K562 (cell line): ENCODE results near the gene FAM180B. TPM values are rescaled to one million over a fixed set of nuclear protein-coding genes. Genes with fewer than 3 reads are reported as not detected.

Experiments used
- EZH2 ChIP-seq: IDR thresholded peaks from 2 replicates; pipeline ENCODE4 v1.6.1; 2012; ENCODE audit warnings: low read depth, mild to moderate bottlenecking, inconsistent platforms, low read length, borderline replicate concordance
- ILK ChIP-seq: fragments of 450-650 bp; IDR thresholded peaks from 2 replicates; pipeline ENCODE4 v1.6.1; 2016; ENCODE audit warnings: missing genetic modification characterization, low read depth, mild to moderate bottlenecking, missing compliant biosample characterization, moderate library complexity, borderline replicate concordance
- KLF6 ChIP-seq: fragments of 250-450 bp; sonication (Bioruptor Pico); IDR thresholded peaks from 2 replicates; pipeline ENCODE4 v1.4.0; 2020; ENCODE audit warnings: mild to moderate bottlenecking, moderate library complexity, borderline replicate concordance
- MAFG ChIP-seq: fragments of 450-650 bp; conservative IDR thresholded peaks from 2 replicates; pipeline ENCODE4 v1.6.1; 2016; ENCODE audit warnings: missing genetic modification characterization, missing compliant biosample characterization
- MCM5 ChIP-seq: fragments of 450-650 bp; IDR thresholded peaks from 2 replicates; pipeline ENCODE4 v1.6.1; 2016; ENCODE audit warnings: low read depth
- MEIS2 ChIP-seq: fragments of 450-650 bp; IDR thresholded peaks from 2 replicates; pipeline ENCODE4 v1.6.1; 2014; ENCODE audit warnings: mild to moderate bottlenecking; ENCODE audit not compliant: partially characterized antibody
- MIER1 ChIP-seq: fragments of 450-650 bp; IDR thresholded peaks from 2 replicates; pipeline ENCODE4 v1.6.1; 2016; ENCODE audit warnings: antibody characterized with exemption, mild to moderate bottlenecking, low read depth
- POLR3A ChIP-seq: IDR thresholded peaks from 2 replicates; pipeline ENCODE4 v1.6.1; 2011; ENCODE audit warnings: borderline replicate concordance, mild to moderate bottlenecking, moderate library complexity; ENCODE audit not compliant: insufficient read length, insufficient read depth; ENCODE audit errors: extremely low read depth
- PREB ChIP-seq: sonication (generic); formaldehyde crosslinking; IDR thresholded peaks from 2 replicates; pipeline ENCODE4 v1.8.1; 2023; ENCODE audit warnings: mild to moderate bottlenecking, missing genetic modification reagents
- REST ChIP-seq, 2 experiments: fragments of 450-650 bp; formaldehyde crosslinking in 1 of 2; IDR thresholded peaks; 2 replicates each; pipeline versions ENCODE4 v1.4.0 to v1.6.1; 2014 to 2020; ENCODE audit warnings: mild to moderate bottlenecking in 2 of 2, borderline replicate concordance in 1 of 2, low read depth in 1 of 2
- SMAD2 ChIP-seq: fragments of 150-350 bp; IDR thresholded peaks from 2 replicates; pipeline ENCODE4 v1.6.1; 2014; ENCODE audit warnings: low read depth, mild to moderate bottlenecking, low read length
- ZBTB49 ChIP-seq: sonication (generic); formaldehyde crosslinking; IDR thresholded peaks from 2 replicates; pipeline ENCODE4 v1.8.0; 2022; ENCODE audit warnings: missing genetic modification reagents, mild to moderate bottlenecking, borderline replicate concordance
- polyA plus RNA-seq, 8 experiments: library from polyadenylated mRNA; depleted of rRNA in 4 of 8; stranded (reverse) in 5 of 8; unstranded in 3 of 8; fragments of >200 nt; fragmentation: Nextera tagmentation in 2 of 8; fragmentation: Illumina TruSeq in 1 of 8; extraction: Ambion mirVana in 2 of 8; extraction: Trizol in 1 of 8; gene quantifications; 2 replicates each; pipeline versions ENCODE4 v1.2.1 to v1.2.3, GENCODE V29; 2011 to 2014; ENCODE audit warnings: inconsistent platforms in 1 of 8, missing spikeins in 1 of 8
- total RNA-seq, 7 experiments: library from RNA; depleted of rRNA in 6 of 7; stranded (reverse); fragments of >200 nt in 6 of 7; fragmentation: Illumina TruSeq in 2 of 7; extraction: Trizol in 2 of 7; gene quantifications; 2 replicates each; pipeline versions ENCODE4 v1.2.1 to v1.2.3, GENCODE V29; 2011 to 2021; ENCODE audit warnings: low replicate concordance in 1 of 7

Gene FAM180B
- total and polyA plus RNA-seq, 9 of the 15 experiments (the other 6 are each of a cell fraction or from before 2014, with no cell fraction given) = 0.05 to 0.14 TPM; not detected in 7

GRCh38 chr11:47552566-47553405, 33.7 kb upstream of the FAM180B start, which contains the start of gene CELF1 (continued):
- peak; percentile 41; the same call in 1 of the 2 replicates for TF ChIP-seq REST (IDR thresholded peaks at IDR 0.05; ENCODE audit: borderline replicate concordance)
- peak; percentile 44; the same call in 1 of the 2 replicates for TF ChIP-seq REST (CRISPR knock-in tag; IDR thresholded peaks at IDR 0.05; ENCODE audit: low read depth)
- no peak for TF ChIP-seq ILK (tag)
- 0 out of 2 replicates have a peak, but pooled peaks have one; percentile 35 for TF ChIP-seq ZBTB49 (CRISPR knock-in tag)
- TF ChIP-seq MIER1 = no peak
- no peak for TF ChIP-seq MCM5
- TF ChIP-seq KLF6 (CRISPR knock-in tag) = no peak
- no peak for TF ChIP-seq PREB
- TF ChIP-seq MAFG (tag) = no peak
- TF ChIP-seq SMAD2 = no peak
- TF ChIP-seq POLR3A = no peak
- TF ChIP-seq MEIS2 = no peak
- TF ChIP-seq EZH2 = no peak
